ENCODE results near the gene TMEM130. TPM values are rescaled to one million over a fixed set of nuclear protein-coding genes. Genes with fewer than 3 reads are reported as not detected.
A peak's percentile ranks its signal among the peaks of the same experiment; 100 is the strongest.

The TMEM130 gene
- total and polyA plus RNA-seq, 10 of the 15 experiments (the other 5 are each of a cell fraction or from before 2014, with no cell fraction given) = 0.04 to 0.15 (median 0.11) TPM; not detected in 7

DNA sequence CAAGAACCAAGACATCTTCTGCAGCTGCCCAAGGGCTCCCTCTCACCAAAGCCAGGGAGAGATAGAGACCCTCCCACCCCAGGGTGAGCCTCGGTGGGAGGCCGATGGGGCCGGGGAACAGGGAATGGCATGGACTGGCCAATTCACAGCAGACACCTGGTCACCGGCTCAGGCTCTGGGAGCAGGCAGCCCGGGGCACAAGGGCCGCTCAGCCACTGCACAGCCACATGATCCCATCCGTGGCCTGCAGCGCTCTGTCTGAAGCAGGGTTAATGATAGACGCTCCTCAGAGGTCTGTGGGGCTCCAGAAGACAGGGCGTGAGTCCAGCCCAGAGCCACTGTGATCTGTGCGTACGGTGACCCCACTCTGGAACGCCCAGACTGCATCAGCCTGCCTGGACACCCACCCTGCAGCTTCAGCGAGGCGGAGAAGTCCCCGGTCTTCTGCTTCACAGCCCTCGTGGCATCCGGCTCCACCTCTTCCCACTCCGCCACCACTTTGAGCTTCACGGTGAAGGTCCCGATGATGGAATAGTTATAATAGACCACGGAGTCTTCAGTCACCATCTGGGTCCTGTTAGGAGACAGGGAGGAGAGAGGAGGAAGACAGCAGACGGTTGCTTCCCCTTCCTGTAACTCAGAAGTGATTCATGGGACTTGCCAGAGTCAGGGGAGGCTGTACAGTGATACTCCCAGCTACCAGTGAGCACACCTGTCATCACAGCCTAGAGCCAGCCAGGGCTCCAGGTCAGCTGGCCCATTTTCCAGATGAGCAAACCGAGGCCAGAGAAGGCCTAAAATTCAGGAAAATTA lies 14.0 kb downstream of the TMEM130 start:
- ChIA-PET CTCF (no interaction called here), POLR2A (no interaction called here), RAD21 (ENCODE audit: unreplicated experiment) (no interaction called here), SMC1A (ENCODE audit: uncharacterized antibody, unreplicated experiment) (interaction anchor here (0.6 kb wide), 1 partner anchor 754 kb away, joined by 3 read pairs; no protein-coding TSS in a partner anchor)
- H3K9me3 ChIP-seq (replicated peaks; ENCODE audit: control insufficient read depth, insufficient read depth, low read length) = no peaks in the 10 kb centered on the region
- H3K27ac ChIP-seq (ENCODE audit: control insufficient read depth, insufficient read depth) = no peak overlapping the region
- peak; percentile 44 for ATAC-seq
- no peak for DNase-seq (ENCODE audit: low read depth, low spot score)
- no peaks in the 10 kb centered on the region for H3K36me3 ChIP-seq (ENCODE audit: control insufficient read depth in 2 of 2, insufficient read depth in 2 of 2, low read length in 1 of 2)
- no peaks in the 10 kb centered on the region; a peak in 2 of 4 replicates for H3K27me3 ChIP-seq (replicated peaks in 1 of 2; ENCODE audit: control insufficient read depth in 2 of 2, insufficient read depth in 2 of 2, low read length in 1 of 2)
- WGBS (ENCODE audit: insufficient coverage, insufficient replicate concordance, low lambda C conversion rate, missing lambda C conversion rate) = 55% methylated on average over 23 of the region's 24 CpGs
- TF ChIP-seq RCOR1 (conservative IDR thresholded peaks at IDR 0.05; ENCODE audit: low read depth, low read length) (no peak), POLR2AphosphoS5 (IDR thresholded peaks at IDR 0.05; ENCODE audit: low read length) (no peak), RB1 (IDR thresholded peaks at IDR 0.05; ENCODE audit: borderline replicate concordance) (no peak), JUNB (IDR thresholded peaks at IDR 0.05) (no peak), ZNF687 (IDR thresholded peaks at IDR 0.05) (no peak), POLR2A (IDR thresholded peaks at IDR 0.05; ENCODE audit: low read depth, low read length) (no peak), NBN (IDR thresholded peaks at IDR 0.05) (no peak), SUPT20H (IDR thresholded peaks at IDR 0.05; ENCODE audit: borderline replicate concordance, control insufficient read depth, low read depth, low read length) (no peak), ESRRA (IDR thresholded peaks at IDR 0.05; ENCODE audit: low read length) (no peak), PAX5 (IDR thresholded peaks at IDR 0.05; ENCODE audit: borderline replicate concordance, low read depth, low read length) (no peak)
- TF ChIP-seq, protein P1, sequence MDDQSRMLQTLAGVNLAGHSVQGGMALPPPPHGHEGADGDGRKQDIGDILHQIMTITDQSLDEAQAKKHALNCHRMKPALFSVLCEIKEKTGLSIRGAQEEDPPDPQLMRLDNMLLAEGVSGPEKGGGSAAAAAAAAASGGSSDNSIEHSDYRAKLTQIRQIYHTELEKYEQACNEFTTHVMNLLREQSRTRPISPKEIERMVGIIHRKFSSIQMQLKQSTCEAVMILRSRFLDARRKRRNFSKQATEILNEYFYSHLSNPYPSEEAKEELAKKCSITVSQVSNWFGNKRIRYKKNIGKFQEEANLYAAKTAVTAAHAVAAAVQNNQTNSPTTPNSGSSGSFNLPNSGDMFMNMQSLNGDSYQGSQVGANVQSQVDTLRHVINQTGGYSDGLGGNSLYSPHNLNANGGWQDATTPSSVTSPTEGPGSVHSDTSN (IDR thresholded peaks at IDR 0.05; ENCODE audit: insufficient replicate concordance, low read depth, low read length) = no peak
- TF ChIP-seq, protein P2, sequence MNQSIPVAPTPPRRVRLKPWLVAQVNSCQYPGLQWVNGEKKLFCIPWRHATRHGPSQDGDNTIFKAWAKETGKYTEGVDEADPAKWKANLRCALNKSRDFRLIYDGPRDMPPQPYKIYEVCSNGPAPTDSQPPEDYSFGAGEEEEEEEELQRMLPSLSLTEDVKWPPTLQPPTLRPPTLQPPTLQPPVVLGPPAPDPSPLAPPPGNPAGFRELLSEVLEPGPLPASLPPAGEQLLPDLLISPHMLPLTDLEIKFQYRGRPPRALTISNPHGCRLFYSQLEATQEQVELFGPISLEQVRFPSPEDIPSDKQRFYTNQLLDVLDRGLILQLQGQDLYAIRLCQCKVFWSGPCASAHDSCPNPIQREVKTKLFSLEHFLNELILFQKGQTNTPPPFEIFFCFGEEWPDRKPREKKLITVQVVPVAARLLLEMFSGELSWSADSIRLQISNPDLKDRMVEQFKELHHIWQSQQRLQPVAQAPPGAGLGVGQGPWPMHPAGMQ (IDR thresholded peaks at IDR 0.05; ENCODE audit: borderline replicate concordance) = no peak
- TF ChIP-seq, protein P3, sequence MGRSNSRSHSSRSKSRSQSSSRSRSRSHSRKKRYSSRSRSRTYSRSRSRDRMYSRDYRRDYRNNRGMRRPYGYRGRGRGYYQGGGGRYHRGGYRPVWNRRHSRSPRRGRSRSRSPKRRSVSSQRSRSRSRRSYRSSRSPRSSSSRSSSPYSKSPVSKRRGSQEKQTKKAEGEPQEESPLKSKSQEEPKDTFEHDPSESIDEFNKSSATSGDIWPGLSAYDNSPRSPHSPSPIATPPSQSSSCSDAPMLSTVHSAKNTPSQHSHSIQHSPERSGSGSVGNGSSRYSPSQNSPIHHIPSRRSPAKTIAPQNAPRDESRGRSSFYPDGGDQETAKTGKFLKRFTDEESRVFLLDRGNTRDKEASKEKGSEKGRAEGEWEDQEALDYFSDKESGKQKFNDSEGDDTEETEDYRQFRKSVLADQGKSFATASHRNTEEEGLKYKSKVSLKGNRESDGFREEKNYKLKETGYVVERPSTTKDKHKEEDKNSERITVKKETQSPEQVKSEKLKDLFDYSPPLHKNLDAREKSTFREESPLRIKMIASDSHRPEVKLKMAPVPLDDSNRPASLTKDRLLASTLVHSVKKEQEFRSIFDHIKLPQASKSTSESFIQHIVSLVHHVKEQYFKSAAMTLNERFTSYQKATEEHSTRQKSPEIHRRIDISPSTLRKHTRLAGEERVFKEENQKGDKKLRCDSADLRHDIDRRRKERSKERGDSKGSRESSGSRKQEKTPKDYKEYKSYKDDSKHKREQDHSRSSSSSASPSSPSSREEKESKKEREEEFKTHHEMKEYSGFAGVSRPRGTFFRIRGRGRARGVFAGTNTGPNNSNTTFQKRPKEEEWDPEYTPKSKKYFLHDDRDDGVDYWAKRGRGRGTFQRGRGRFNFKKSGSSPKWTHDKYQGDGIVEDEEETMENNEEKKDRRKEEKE (IDR thresholded peaks at IDR 0.05) = no peak
- intact Hi-C loops (cut with micrococcal nuclease; ENCODE audit: unreplicated experiment) = no loop called here
- H3K79me2 ChIP-seq (ENCODE audit: control insufficient read depth, insufficient read depth, low read length) = no peaks in the 10 kb centered on the region
- in situ Hi-C loops (cut with MboI) = no loop called here
- no peak overlapping the region for H3K4me2 ChIP-seq (ENCODE audit: control insufficient read depth, insufficient read depth)
- no peak overlapping the region for H2AFZ ChIP-seq (ENCODE audit: control insufficient read depth, low read depth, low read length)
- H3K4me1 ChIP-seq (ENCODE audit: control insufficient read depth, insufficient read depth, low read length) = no peaks in the 10 kb centered on the region
- no peak overlapping the region for H3K4me3 ChIP-seq
- BruUV-seq (replicated peaks) = no TSS peak
- FAIRE-seq = no peak
- no peaks in the 10 kb centered on the region for H4K20me1 ChIP-seq (ENCODE audit: control insufficient read depth, insufficient read depth)
- H3K9ac ChIP-seq (ENCODE audit: control insufficient read depth, insufficient read depth, low read length) = no peak overlapping the region

All from GM12878 (cell line).